GM19455 (cell line): ENCODE results near the gene RPS6KA3.
"Not testable (repeated sequence)": the region's sequence is repeated elsewhere in the genome, so short reads cannot be mapped to it uniquely, and the experiment has no call there.

Source experiments
- ATAC-seq: cut with Tn5 transposase; IDR thresholded peaks from one replicate; pipeline ENCODE4 v1.9.1; 2021; ENCODE audit not compliant: unreplicated experiment

RPS6KA3 gene

DNA sequence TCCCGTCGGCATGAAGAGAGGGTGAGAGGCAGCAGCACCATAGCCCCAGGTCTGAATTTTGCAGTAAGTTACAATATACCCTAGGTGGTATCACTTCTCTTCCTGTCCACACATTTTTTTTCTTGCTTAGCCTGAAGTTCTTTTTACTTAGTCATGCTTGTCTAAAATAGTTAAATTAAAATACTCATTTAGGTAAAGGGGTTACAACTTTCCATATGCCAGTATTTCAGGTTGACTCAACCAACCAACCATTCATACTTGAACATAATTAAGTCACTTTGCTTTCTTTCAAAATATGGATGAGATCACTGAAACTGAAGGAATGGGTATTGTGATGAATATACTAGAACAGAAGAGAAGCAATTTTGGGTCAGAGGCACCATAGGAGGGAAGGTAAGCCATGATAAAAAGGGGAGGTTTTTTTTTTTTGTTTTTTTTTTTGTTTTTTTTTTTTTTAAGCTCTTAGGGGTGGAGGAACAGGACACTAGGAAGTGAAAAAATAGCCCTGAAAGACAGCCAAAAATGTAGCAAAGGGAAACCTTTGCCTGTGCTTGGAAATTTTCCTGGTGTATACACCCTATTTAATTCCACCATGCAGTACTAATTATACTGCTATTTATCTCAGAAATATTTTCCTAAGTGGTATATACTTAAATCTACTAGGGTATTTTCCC, 41.8 kb downstream of the RPS6KA3 start:
- ATAC-seq, result peak; percentile 81

DNA sequence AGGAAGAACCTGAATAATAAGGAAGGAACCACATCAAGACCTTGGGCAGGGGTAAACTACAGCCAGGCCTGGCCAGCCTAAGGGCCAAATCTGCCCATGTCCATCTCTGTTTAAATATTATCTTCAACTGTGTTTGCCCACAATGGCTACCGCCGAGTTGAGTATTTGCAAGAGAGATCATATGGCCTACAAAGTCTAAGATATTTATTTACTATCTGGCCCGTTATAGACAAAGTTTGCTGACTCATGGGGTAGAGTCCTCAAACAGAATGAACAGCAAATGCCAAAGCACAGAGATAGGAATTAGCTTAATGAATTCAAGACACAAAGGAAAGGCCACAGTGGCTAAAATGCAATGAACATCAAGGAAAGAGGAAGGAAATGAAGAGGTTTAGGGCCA, 44.8 kb downstream of the RPS6KA3 start:
- ATAC-seq, result no peak

DNA sequence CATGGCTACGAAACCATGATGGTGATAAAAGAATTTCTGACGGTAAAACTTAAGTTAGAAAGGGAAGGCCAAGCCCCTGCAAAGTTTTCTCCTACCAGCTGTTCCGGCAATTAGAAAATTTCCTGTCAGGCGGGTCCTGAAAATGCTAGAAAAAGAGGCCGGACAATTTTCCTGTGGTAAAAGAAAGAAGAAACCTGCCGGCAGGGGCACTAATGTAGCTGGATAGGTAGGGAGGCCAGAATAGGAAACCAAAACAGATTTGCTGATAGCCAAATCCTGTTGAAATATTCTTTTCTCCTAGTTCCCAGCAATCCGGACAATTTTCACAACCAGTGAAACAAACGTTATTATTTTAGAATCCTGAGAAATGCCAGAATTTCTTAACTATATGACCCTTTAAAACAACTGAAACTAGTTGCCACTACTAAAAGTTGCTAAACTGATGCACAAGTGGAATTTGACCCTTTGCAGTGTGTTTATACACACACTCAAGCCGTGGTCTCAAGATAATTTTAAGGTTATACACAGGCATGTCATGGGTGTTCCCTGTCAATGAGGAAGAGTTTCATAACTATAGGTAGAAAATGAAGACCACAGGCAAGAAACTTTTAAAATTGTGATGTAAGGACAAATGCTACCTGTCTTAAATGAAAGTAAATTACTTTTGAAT, 47.7 kb downstream of the RPS6KA3 start:
- ATAC-seq, result no peak

DNA sequence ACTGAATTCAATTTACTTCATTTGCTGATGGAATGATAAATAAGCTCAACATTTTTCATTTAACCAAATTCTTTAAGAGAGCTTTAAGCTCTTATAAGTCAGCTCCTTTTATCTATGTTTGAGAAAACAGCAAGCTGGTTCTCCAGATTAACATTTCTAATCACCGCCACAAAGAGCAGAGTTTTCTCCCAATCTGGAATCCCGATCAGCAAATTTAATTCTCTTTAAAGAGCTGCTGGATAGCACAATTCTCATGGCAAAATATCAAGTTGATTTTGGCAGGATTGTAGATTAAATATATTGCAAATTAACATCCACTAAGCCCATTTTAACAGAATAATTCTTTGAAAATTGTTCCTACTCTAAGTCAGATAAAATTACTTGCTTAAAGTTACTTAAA, 48.8 kb downstream of the RPS6KA3 start:
- ATAC-seq, result no peak

DNA sequence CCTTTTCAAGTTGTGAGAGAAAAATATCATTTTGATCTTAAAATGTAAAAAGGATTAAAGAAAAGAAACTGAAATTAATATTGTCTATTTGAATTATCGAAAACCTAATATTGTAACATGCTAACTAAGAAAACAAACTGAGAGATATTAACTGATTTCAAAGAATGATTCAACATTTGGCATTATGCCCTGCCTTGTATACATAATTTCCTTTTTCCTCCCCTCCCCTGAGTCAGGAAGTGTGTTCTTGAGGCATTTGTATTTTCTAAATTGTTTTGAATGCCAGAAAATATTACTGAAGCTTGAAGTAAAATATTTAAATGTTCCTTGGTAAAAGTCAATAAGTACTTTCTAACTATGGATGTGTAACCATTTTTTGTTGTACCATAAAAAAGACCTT, 49.4 kb downstream of the RPS6KA3 start:
- ATAC-seq, result no peak

DNA sequence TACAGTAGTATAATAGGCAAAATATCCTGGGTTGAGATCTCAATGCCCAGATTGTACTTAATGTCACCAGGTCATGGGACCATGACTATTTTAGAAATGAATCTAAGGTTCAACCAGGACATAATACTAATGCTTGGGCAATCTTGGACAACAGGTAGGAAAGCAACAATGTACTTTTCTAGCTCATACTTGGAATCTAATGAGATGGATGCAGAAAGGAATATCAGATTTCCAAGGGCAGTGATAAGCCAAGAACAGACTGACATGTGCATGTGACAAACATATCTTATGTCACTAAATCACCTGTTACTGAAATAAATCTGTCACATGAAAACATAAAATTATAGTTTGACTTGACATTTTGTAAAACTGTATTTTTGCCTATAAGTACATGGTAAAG, 51.1 kb downstream of the RPS6KA3 start:
- no peak for ATAC-seq

DNA sequence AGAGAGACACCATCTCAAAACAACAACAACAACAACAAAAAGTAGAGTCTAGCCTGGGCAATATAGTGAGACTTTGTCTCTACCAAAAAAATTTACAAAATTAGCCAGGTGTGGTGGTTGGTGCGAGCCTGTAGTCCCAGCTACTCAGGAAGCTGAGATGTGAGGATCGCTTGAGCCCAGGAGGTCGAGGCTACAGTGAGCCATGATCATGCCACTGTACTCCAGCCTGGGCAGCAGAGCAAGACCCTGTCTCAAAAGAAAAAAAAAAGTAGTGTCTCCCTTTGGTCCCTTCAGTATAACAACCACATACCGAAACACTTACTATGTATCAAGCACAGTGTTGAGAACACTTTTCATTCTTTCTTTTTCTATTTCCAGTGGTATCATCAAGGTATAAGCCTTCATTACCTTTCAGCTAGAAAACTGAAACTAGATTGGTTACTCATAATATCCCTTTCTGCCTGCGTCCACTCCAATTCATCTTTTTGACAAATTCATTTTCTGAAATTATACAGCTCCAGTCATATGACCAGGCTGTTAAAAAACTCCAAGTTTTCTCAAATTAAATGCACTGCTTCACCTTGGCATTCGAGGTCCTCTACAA, 54.1 kb downstream of the RPS6KA3 start:
- ATAC-seq, result peak; percentile 97

DNA sequence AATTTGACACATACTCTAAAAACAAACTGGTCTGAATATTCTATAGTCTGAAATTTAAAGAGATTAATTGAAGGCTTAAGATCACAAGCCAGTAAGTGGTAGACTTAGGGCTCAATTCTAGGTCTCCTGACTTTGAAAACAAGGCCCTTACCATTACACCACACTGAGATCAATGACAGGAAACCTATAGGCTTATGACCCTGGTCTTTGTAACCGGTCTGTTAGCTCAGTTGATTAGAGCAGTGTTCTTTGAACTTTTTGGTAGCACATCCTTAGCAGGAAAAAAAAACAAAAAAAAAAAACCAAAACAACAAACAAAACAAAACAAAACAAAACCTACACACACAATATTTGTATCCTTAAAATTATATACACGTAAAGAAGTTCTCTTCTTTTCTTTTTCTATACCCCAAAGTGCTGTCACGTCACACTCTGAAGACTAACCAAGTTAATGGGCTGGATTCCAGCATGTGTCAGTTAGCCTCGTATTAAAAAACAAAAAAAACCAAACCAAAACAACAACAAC, 55.4 kb downstream of the RPS6KA3 start:
- ATAC-seq, result no peak

DNA sequence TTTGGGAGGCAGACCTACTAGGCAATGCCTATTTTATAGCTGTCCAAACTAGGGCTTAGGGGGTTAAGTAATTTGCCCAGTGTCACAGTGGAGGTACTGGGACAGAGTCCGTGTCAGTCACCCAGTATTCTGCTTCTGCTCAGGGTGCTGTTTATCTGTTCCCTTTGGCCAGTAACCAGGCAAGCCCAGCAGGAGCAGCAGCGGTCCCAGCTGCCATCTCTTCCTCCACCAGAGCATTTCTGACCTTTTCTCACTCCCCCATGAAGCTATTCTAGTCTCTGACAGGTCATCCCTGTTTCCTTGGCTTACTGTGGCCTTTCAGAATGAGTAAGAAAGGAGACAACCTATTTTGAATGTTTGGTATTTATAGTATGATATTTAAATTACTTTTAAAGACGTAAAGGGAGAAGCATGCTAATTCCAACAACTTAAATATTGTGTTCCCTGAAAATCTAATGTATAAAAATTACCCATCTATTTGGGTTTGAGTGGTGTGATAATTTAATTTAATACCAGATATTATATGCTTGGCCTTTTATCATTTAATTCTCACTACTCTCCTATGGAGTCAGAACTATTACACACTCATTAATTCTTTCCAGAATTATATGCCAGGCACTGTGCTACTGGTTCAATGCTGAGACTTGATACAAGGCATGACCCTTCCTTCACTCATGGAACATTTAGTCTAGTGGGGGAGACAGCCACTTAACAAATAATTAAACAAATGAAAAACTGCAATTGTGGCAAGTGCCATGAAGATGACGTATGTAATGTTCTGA, 60.6 kb downstream of the RPS6KA3 start:
- ATAC-seq, result peak; percentile 89

DNA sequence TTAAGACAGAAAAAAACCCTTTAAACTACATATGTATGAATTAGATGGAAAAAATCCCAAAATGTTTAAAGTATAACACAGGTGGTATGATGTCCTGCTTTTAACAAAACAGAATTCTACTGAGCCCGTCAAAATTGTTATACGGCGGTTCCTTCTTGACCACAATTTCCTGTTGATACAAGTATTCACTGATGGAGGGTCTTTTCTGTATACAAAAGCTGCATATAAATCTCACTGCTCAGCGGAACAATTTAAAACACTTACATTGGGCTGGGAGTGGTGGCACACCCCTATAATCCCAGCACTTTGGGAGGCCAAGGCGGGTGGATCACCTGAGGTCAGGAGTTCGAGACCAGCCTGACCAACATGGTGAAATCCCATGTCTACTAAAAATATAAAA, 62.4 kb downstream of the RPS6KA3 start:
- ATAC-seq, result no peak

DNA sequence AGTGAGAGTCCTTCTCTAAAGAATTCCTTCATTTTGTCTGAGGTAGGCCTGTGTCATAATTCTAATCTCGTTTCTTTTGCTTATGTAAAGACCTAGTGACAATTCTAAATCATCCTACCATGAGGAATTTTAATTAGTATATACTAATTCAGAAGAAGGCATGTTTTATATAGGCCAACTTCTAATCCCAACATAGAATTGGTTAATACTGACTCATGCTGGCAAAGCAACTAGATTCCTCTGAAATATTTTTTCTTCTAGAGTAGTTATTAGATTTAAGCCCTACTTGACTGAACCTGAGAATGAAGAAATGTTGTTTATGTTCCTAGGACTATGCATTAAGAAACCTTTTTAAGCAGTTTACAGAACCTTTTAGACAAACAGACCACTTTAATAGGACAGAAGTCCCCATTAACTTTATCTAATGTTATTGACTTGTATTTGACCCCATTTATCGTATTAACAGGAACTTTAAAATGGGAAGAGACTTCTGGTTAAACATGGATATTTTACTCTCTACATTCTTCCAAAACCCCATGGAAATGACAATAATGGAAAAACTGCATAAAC, 69.0 kb downstream of the RPS6KA3 start:
- no peak for ATAC-seq

DNA sequence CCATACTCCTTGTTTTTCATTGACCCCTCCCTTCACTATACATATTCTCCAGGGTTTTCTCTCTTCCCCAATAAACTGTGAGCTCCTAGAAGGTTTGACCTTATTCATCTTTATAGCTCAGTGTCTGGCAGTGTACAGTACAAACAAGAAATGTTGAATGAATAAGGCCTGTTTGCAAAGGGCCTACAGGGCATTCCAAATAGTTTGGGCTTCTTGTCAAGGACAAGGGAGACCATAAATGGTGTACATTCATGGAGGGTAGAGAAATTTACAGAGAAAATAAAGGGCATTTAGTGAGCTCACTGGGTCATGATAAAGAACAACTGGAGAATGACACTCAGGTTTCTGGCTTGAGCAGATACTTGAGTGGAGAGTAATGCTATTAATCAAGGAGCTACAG, 77.5 kb downstream of the RPS6KA3 start:
- no peak for ATAC-seq

DNA sequence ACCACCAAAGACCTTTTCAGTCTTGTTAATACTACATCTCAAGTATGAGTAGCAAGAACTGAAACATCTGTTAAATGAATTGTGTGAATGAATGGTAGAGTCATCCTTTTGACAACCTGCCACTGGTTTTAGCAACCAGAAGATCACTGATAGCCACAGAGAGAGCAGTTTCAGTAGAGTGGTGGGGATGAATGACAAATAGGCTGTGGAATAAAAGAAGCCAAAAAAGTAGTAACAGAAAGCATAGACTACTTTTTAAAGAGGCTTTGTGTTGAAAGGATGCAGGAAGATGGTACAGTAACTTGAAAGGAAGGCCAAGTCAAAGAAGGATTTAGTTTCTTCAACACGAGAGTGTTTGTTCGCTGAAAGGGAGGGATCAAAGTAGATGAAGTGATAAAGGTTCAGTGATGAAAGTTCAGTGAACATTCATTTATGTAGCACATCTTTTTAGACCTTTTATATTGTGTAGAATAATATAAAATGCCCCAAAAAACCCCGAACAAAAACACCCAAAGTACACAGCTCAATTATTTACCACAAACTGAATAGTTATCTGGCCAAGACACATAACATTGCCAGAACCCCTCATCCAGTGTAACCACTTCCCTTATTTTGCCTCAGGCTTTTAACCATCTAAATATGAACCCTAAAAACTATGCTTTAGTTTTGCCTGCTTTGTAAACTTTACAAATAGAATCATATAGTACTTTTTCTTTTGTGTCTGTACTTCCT, 84.9 kb downstream of the RPS6KA3 start:
- ATAC-seq, result no peak

DNA sequence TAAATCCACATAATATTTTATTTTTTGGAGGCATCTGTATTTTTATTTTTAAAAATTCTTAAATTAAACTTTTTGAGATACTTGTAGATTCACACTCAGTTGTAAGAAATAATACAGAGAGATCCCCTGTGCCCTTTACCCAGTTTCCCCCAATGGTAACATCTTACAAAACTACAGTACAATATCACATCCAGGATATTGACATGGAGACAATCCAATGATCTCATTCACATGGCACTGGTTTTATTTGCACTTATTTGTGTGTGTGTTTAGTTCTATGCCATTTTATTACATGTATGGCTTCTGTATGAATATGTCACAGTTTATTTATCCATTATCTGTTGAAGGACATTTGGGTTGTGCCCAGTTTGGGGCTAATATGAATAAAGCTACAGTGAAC, 89.6 kb downstream of the RPS6KA3 start:
- ATAC-seq, result no peak

DNA sequence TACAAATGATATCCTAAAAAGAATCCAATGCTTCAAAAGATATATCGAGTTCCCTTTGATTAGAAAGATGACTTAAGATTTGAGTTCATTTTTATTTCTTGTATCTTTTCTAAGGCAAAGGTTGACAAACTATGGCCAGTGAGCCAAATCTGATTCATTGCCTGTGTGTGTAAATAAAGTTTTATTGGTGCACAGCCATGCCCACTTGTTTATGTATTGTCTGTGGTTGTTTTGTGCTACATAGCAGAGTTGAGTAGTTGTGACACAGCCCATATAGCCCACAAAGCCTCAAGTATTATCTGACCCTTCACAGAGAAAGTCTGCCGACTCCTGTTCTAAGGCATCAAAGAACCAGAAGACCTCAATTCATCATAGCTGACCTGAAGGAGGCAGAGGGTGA, 92.9 kb downstream of the RPS6KA3 start:
- no peak for ATAC-seq

DNA sequence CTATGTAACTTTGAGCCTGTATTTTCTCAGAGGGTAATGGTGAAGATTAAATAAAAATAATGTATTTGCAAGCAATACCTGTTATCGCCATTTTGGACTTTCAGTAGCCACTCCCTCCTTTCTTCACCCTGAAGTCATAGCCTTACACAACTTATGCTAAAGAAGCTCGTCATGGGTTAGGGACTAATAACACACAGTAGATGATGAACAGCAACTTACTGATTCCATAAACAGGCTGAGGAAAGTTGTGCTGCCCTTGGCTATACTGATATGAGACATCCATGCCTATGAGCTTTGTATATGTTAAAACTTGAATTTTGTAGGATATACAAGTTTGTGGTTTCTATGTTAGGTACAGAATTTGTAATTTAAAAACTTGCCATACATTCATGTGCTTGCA, 93.4 kb downstream of the RPS6KA3 start:
- no peak for ATAC-seq

DNA sequence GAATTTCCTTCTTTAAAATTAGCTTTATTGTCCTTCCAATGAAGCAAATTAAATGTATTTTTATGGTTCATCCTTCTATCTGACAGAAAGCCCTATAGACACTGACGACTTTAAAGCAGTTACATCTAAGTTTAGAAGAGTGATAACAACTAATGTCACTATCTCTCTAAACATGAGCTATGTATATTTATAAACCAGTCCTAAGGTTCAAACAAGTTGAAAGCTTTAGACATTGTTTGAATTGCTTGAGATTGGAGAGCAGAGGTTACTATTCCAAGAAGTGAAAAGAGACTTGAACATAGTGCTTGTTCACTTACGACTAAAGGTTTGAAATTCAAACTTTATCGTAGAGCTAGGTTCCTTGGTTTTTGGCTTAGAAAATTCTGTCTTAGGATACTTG, 94.8 kb downstream of the RPS6KA3 start:
- ATAC-seq, result no peak

DNA sequence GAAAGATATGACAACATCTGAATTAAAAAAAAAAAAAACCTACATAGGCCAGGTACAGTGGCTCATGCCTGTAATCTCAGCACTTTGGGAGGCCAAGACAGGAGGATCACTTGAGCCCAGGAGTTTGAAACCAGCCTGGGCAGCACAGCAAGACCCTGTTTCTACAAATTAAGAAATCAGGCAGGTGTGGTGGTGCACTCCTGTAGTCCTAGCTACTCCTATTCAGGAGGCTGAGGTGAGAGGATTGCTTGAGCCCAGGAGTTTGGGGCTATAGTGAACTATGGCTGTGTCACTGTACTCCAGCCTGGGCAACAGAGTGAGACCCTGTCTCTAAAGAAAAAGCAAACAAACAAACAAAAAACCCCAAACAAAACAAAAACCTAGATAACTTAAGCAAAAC, 104.2 kb downstream of the RPS6KA3 start:
- not testable (repeated sequence) for ATAC-seq

DNA sequence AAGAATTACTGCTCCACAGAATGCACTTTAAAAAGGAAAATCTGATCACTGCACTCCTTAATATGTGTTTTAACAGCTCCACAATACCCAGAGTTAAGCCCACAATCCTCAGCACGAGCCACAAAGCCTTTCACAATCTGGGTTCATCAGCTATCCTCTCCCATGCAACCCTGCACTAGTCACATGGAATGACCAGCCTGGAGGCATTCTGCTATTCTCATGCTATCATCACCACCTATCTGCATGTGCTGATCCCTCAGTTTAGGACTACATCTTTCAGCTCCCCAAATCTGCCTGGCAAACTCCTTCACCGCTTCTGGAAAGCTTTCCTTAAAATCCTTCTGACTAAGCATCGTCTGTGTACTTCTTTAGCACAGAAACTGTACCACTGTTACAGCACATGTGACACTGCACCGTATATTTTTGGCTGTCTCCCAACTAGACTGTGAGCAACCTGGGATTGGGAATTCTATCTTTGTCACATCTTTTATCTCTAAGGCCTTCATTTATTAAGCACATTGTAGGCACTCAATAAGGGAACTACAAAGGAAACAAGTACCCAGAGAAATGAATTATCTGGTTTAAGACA, 106.8 kb downstream of the RPS6KA3 start:
- no peak for ATAC-seq

DNA sequence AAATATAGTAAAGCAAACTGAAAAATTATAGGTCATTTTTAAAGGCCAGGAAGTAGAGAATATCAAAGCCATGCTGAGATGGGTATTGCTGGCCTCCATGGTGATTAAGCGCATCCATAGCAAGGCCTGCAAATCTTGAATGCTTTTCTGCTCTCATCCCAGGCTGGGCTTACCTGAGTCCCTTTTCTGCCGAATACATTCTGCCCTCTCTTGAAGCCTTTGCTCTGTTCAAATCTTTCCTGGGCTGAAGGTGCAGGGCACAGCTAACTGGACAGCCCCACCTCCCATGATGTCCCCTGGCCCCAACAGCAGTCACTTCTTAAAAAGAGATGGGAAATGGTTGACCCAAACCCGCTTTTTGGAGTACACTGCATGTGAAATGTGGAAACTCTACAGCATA, 115.0 kb downstream of the RPS6KA3 start:
- no peak for ATAC-seq
